Esophagus squamous epithelium (tissue), 5 donors: Measurements from ENCODE around the gene CCDC50. TPM values are rescaled to one million over a fixed set of nuclear protein-coding genes. Genes with fewer than 3 reads are reported as not detected.

Source experiments
- DNase-seq: peaks from one replicate; lab custom pipeline; 2025; lab: John Stamatoyannopoulos, UW
- H3K27ac ChIP-seq, 4 donors: fragments of 200-600 bp; sonication (generic); one replicate each; pipeline ENCODE4 v1.5.1; 2016 to 2019; ENCODE audit warnings: mild to moderate bottlenecking in 1 of 4
- H3K27me3 ChIP-seq, 4 donors: fragments of 200-600 bp; sonication (generic); 1 replicate in 3 of 4; 2 replicates in 1 of 4; pipeline versions ENCODE4 v1.5.1 to v1.6.0; 2017 to 2021; ENCODE audit warnings: antibody characterized with exemption in 1 of 4
- H3K36me3 ChIP-seq, 3 donors: fragments of 200-600 bp; sonication (generic); one replicate each; pipeline ENCODE4 v1.5.1; 2016 to 2019
- H3K4me1 ChIP-seq, 3 donors: fragments of 200-600 bp; sonication (generic); one replicate each; pipeline ENCODE4 v1.5.1; 2017 to 2019
- H3K4me3 ChIP-seq, 4 donors: fragments of 200-600 bp; sonication (generic); 1 replicate in 3 of 4; 2 replicates in 1 of 4; pipeline ENCODE4 v1.5.1; 2016 to 2019; ENCODE audit warnings: mild to moderate bottlenecking in 2 of 4, moderate library complexity in 1 of 4
- H3K9me3 ChIP-seq, 3 donors: fragments of 200-600 bp; sonication (generic); one replicate each; pipeline ENCODE4 v1.5.1; 2016 to 2019
- CTCF ChIP-seq, 6 experiments: fragments of 450-650 bp in 4 of 6; fragments of 200-600 bp in 2 of 6; sonication (generic) in 2 of 6; IDR thresholded peaks; one replicate each; pipeline ENCODE4 v1.5.1; 2016 to 2019; ENCODE audit warnings: antibody characterized with exemption in 6 of 6, mild to moderate bottlenecking in 4 of 6, moderate library complexity in 4 of 6
- POLR2A ChIP-seq, 4 donors: fragments of 450-650 bp; IDR thresholded peaks; one replicate each; pipeline ENCODE4 v1.6.1; 2017; ENCODE audit warnings: antibody characterized with exemption in 4 of 4, mild to moderate bottlenecking in 4 of 4, moderate library complexity in 3 of 4
- WGBS, 2 donors: methylation state at CpG; one replicate each; pipeline ENCODE4 v1.1.5; 2018; 5-methylcytosine and 5-hydroxymethylcytosine counted together
- intact Hi-C: fragments of 100-400 bp; cut with DNase I; formaldehyde crosslinking; loops from one replicate; pipeline ENCODE4 v1.15.0; 2022
- total RNA-seq, 4 donors: library from RNA; depleted of rRNA; stranded (reverse); fragments of >200 nt; gene quantifications; one replicate each; pipeline ENCODE4 v1.1.0, GENCODE V29; 2016
- donor health status: DM: yes; HTN: yes; CAD: no.

Gene CCDC50
- total RNA-seq, 4 donors from 2014 or later, result 12.7 to 56.6 (median 30.5) TPM

- no peaks in the 10 kb centered on the region for H3K36me3 ChIP-seq
- TF ChIP-seq CTCF (IDR thresholded peaks at IDR 0.05) (no peak), POLR2A (IDR thresholded peaks at IDR 0.05) (no peak)
- H3K27ac ChIP-seq, result no peak overlapping the region
- 25 to 30% methylated on average over 1 of the region's 1 CpG for WGBS, 2 donors
- no peaks in the 10 kb centered on the region for H3K9me3 ChIP-seq
- H3K4me3 ChIP-seq, result no peak overlapping the region
- intact Hi-C loops, result no loop called here
- DNase-seq, result no peak
- H3K4me1 ChIP-seq, result no peaks in the 10 kb centered on the region
- no peaks in the 10 kb centered on the region for H3K27me3 ChIP-seq
Observed at GRCh38 chr3:191434024-191434423, 104.8 kb downstream of the CCDC50 start.

GRCh38 chr3:191435981-191436380 is 106.8 kb downstream of the CCDC50 start:
- DNase-seq, result no peak
- Histone ChIP-seq H3K36me3 (no peaks in the 10 kb centered on the region), H3K4me3 (no peak overlapping the region), H3K4me1 (no peaks in the 10 kb centered on the region), H3K9me3 (no peaks in the 10 kb centered on the region), H3K27me3 (no peaks in the 10 kb centered on the region), H3K27ac (no peak overlapping the region)
- TF ChIP-seq CTCF (IDR thresholded peaks at IDR 0.05) (no peak), POLR2A (IDR thresholded peaks at IDR 0.05) (no peak)
- intact Hi-C loops, result no loop called here
- WGBS, 2 donors, result 51 to 52% methylated on average over 2 of the region's 2 CpGs

GRCh38 chr3:191438150-191438814 is 109.1 kb downstream of the CCDC50 start:
- no peaks in the 10 kb centered on the region for H3K36me3 ChIP-seq
- no peaks in the 10 kb centered on the region for H3K27me3 ChIP-seq
- intact Hi-C loops, result no loop called here
- no peak overlapping the region for H3K27ac ChIP-seq
- TF ChIP-seq POLR2A (IDR thresholded peaks at IDR 0.05) (no peak), CTCF (IDR thresholded peaks at IDR 0.05) (no peak)
- no peaks in the 10 kb centered on the region for H3K9me3 ChIP-seq
- WGBS, 2 donors, result 66 to 71% methylated on average over 2 of the region's 2 CpGs
- no peak overlapping the region for H3K4me3 ChIP-seq
- H3K4me1 ChIP-seq, result no peaks in the 10 kb centered on the region
- no peak for DNase-seq

- intact Hi-C loops, result no loop called here
- H3K27me3 ChIP-seq, result no peaks in the 10 kb centered on the region
- no peaks in the 10 kb centered on the region for H3K4me1 ChIP-seq
- DNase-seq, result no peak
- no peaks in the 10 kb centered on the region for H3K9me3 ChIP-seq
- no peak overlapping the region for H3K4me3 ChIP-seq
- 78 to 80% methylated on average over 4 of the region's 4 CpGs for WGBS, 2 donors
- H3K36me3 ChIP-seq, result no peaks in the 10 kb centered on the region
- H3K27ac ChIP-seq, result no peak overlapping the region
- no peak for TF ChIP-seq POLR2A (IDR thresholded peaks at IDR 0.05)
- no peak for TF ChIP-seq CTCF (IDR thresholded peaks at IDR 0.05)
Observed at GRCh38 chr3:191440532-191440931, 111.3 kb downstream of the CCDC50 start.

- Histone ChIP-seq H3K27ac (no peak overlapping the region), H3K4me1 (no peaks in the 10 kb centered on the region), H3K36me3 (no peaks in the 10 kb centered on the region), H3K4me3 (no peak overlapping the region), H3K27me3 (no peaks in the 10 kb centered on the region), H3K9me3 (no peaks in the 10 kb centered on the region)
- 33 to 54% methylated on average over 2 of the region's 2 CpGs for WGBS, 2 donors
- no peak for DNase-seq
- intact Hi-C loops, result no loop called here
- TF ChIP-seq CTCF (IDR thresholded peaks at IDR 0.05) (no peak), POLR2A (IDR thresholded peaks at IDR 0.05) (no peak)
Observed at GRCh38 chr3:191441687-191442086, 112.5 kb downstream of the CCDC50 start.
